NOMO-1 (cell line): ENCODE data around the gene BRD1.

Source experiments
- DNase-seq, 2 experiments: peaks; one replicate each; lab custom pipeline; 2025; ENCODE audit not compliant: unreplicated experiment in 2 of 2; lab: John Stamatoyannopoulos, UW

The BRD1 gene

DNA sequence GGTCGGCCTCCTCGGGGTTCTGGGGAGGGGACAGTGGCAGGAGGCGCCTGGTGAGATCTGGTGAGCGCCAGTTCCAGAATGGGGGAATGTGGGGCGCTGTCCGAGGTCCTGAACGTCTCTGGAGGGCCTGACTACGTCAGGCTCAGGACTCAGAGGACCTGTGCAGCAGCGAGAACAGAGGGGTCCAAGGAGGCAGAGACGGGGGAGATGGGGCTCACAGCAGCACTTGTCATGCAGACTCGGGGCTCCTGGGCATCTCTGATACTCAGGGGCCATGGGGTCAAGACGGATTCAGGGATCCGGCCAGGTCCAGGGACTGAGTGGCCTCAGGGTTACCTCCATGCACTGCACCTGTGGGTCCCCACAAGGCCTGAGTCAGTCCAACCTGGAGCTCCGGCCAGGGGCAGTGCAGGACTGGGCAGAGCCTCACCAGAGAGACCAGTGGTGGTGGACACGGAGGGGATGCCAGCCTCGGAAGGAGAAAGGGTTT lies 92.2 kb downstream of the BRD1 start:
- DNase-seq, result no peak

DNA sequence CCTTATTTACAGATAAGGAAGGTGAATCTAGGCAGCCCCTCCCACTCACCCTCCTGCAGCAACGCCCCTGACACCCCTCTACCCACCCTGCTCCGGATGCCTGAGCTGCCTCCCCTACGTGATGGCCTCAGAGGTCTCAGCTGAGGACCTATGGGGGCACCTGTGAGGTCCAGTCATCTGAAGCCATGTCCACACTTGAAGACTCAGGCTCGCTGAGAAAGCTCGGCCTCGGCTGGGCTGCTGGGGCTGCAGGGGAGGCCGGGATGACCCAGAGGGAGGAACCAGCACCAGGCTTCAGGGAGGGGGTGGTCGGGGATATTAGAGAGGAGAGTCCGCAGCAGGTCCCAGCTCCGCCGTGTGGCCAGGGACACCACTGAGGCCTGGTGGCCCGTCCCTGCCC lies 92.8 kb downstream of the BRD1 start:
- DNase-seq, result no peak

DNA sequence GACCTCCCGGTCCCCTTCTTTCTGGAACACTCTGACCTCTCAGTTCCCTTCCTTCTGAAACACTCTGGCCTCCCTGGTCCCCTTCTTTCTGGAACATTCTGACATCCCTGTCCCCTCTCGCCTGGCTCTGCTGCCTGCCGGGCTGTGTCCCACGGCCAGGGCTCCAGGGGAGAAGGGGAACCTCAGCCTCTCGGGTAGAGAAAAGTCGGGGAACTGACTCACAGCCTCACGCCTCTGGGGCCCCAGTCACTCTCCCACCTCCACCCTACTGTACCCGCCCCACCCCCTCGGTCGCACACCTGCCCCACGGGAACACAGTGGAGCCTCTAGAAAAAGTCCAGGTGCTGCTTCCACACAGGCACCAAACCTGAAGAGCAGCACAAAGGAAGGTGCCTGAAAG lies 93.3 kb downstream of the BRD1 start:
- DNase-seq, result no peak

DNA sequence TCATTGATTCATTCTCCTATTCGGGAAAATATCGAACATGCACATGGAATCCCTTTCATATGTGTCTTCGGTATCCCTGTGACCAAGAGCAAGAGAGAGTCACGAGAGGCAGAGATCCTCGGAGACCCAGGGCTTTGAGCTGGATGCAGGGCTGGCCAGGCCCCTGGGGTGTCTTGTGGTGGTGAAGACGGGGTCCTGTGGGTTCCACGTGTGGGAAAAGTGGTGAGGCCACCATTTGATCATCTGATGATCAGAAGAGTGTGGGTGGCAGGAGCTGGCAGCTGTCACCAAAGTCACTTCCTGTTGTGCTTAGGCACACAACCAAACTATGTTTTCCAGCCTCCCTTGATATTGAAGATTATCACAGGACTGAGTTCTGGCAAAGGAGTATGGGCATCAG lies 94.0 kb downstream of the BRD1 start:
- no peak for DNase-seq

DNA sequence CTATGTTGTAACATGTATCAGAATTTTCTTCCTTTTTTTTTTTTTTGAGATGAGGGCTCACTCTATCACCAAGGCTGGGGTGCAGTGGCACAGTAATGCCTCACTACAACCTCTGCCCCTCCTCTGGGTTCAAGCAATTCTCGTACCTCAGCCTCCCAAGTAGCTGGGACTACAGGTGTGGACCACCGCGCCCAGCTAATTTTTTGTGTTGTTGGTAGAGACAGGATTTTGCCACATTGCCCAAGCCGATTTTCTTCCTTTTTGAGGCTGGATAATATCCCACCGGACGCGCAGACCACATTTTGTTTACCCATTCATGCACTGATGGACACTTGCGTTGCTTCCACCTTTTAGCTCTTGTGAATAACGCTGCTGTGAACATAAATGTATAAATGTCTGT lies 97.0 kb downstream of the BRD1 start:
- DNase-seq, result no peak

DNA sequence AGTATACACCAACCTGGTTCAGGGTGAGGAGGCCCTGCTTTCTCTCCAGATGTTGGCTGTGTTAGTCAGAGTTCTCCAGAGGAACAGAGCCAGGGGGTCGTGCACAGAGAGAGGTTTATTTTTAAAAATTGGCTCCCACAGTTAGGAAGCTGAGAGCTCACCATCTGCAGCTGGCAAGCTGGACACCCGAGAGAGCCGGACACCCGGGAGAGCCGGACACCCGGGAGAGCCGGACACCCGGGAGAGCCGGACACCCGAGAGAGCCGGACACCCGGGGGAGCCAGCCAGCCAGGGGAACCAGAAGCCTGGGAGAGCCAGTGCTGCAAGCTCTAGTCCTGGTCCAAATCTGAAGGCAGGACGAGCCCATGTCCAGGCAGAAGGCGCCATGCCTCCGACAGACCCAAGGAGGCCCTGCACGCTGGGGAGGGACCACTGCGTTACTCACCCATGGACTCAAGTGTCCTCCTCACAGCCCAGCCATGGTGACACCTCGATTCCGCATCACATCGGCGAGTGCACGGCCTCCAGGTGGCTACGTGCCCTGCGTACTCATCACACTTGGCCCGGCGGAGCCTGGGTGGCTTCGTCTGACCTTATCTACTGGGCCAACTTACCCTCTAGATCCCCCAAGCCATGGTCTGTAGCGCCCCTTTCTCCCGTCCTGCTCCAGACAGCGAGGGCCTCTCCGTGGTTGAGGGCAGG lies 99.0 kb downstream of the BRD1 start:
- no peak for DNase-seq

DNA sequence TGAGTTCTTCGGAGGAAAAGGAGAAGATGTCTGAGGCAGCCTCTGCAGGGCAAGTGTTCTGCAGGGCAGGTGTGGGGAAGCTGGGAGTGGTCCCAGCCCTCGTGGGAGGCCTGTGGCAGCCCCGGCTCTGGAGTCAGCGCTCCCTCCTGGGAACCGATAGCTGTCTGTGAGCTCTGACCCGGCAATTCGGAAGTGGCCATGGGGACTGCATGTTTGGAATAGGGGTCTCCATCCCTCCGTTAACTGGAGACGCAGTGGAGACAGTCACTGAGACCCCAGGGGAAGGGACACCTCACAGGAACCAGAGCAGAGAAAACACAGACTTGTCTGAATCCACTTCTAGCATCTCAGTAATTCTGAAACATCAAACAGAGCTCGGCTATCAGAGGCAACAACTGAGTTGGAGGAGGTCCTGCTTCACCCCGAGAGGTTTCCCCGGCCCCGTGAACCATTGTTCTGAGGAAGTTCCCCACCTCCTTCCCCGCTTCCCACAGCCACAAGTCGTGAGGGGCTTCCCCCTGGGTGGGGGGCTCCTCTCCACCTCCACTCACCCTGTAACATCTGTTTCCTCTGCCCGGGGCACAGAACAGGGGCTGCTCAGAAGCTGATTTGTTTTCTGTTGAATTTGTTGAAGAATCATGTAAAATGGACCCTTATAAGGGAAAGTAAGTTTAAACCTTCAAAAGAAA lies 99.6 kb downstream of the BRD1 start:
- DNase-seq, result no peak

DNA sequence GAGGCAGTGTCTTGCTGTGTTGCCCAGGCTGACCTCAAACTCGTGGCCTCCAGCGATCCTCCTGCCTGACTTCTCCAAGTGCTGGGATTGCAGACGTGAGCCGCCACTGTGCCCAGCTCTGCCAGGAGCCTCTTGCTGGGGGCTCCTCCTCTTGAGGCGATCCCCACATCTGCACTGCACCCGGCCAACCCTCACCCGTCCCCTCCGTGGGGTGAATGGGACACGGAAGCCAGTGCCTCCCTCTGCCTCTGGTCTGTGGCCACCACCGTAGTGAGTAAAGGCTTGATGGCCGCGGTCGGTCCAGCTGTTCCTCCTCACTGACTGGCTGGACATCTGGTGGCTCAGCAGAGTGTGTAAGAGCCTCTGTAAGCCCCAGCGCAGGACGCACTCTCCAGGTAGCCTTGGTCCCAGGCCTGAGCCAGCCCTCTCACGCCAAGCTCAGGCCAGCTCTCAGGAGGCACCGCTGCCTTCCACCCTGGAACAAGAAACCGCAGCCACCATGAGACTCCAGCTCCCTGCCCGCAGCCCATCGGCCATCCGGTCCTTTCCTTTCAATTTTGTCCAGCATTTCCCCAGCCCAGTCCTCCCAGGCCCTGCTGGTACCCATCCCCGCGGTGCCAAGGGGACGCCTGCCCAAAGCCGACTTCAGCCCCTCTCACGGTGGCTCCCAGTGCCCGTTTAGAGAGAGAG lies 100.3 kb downstream of the BRD1 start:
- no peak for DNase-seq

DNA sequence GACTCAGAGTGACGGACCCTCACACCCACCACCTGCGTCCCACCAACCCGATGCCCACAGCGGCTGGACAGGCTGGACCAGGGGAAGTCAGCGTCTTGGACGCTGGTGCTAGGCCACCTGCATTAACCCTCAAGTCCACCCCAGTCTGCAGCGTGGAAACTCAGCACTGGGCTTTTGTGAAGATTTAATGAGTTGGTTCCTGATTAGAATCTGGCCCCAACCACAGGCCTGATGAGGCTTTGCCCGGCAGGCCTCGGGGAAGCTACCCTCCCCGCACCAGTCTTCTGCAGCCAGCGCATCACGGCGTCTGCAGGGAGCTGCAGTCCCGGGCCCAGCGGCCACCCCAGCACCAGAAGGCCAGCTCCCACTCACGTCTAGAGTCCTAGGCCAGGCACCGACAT lies 101.0 kb downstream of the BRD1 start:
- DNase-seq, result no peak

DNA sequence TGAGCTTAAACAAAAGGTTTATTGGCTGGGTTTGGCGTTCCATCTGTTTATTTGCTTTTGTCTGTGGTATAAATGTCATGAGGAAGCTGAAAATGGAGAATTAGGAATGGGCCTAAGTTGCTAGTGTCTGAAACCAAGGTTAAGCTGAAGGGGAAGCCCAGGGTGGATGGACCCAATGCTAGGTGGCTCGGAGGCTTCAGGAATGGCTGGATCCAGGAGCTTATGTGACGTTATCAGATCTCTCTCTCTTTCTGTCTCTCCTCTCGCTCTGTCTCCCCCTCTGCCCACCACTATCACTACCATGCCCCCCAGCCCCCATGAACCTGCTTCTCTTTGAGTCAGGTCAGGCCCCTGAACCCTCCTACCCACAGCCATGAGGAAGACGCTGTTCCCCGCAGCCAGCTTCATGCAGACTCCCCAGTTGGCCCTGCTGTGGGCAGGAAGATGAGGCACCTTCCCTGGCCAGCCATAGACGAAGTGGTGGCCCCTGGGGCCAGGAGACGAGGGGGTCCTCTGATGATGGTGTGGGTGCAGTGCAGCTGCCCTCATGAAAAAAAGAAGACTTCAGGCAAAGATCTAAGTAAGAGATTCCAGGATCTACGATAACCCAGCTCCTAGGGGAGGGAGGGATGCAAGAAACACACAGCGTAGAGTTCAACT lies 101.5 kb downstream of the BRD1 start:
- no peak for DNase-seq

DNA sequence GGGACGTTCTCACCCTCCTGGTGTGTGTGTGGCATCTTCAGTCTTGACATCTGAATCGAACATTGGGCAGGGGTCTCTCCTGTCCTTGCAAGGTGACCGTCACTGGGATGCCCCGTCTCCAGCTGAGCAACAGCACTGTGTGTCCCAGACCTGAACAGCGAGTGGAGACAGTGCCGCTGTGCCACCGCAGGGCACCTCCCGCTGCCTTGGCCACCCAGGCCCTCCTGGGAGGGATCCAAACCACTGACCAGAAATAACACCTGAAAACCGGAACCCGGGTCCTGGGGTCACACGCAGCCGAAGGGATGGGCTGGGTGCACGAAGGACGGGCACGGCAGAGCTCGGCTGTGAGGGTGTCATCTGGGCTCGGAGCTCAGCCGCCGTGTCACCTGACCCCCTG lies 102.2 kb downstream of the BRD1 start:
- no peak for DNase-seq

DNA sequence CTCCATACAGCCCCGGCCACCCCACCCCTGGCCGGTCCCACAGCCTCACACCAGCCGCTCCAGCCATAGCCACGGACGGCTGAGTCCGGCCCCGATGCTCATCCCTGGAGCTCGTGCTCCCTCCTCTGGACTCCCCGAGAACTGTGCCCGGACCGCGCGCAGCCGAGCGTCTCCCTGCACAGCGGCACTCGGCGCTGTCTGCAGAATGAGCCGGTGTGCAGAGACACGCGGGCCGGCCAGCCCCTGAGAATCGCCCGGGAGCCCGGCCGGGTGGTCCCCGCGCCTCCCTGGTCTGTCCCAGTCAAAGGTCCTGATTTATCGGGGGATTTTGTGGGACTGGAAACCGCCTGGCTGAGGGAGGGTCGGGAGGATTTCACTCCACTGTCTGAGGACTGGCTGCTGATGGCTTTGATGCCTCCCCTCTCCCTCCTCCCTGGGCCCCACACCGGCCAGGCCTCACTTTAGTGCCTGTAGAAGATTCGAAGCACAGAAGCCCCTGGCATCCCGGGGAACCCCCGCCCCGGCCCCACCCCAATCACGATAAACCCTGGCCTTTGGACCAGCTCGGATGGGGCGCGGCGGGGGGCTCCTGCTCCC lies 102.7 kb downstream of the BRD1 start:
- DNase-seq, result peak; percentile 39 to 42

DNA sequence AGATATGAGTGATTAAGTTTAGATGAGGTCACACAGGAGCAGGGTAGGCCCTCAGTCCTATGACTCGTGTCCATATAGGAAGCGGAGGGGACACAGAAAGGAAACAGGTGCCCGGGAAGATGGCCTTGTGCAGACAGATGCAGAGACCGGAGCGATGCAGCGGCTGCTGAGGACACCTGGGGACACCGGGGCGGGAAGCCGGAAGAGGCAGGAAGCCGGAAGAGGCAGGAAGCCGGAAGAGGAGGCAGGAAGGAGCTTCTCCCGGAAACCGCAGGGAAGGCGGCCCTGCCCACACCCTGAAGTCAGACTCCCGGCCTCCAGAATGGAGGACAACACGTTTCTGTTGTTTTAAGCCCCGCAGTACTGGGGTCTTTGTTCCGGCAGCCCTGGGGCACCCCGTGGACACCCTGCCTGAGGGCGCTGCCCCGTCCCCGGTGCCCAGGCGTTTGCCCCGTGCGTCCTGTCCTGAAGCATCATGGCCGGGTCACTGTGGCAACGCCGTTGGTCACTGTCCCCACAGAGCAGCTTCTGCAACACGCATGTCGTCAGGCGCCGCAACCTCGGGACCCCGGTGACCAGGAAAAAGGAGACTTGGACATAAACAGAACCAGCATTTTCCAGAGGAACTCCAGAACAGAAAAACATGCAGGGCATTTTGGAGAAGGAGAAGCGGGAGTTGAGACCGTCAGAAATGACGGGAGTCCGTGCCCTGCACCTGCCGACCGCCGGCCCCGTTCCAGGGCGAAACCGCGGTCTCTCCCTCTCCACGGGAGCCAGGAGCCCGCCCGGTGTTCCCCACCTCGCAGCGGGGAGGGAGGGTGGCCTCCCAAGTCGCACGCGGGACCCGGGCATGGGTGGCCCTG lies 103.4 kb downstream of the BRD1 start:
- no peak for DNase-seq

DNA sequence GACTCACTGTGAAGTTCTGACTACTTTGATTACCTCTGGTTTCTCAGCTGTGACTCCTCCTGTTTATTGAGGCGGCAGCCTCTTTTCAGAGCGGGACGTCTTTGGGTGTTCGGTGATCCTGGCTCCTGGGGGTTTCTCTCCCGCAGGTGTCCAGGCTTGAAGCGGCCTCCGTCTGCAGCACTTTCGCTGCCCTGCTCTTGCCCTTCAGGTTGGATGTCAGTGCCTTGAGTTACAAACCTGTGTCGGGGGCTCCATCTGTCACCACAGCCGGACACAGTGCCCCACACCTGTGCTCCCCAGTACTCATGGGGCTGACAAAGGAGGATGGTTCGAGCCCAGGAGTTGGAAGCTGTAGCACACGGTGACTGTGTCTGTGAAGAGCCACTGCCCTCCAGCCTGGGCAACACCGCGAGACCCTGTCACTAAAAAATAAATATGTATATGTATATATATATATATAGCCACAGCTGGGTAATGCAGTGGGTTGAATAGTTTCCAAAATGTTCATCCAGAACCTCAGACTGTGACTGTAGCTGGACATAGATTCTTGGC lies 104.1 kb downstream of the BRD1 start:
- DNase-seq, result no peak
